HTERT RPE-1 (cell line): Measurements from ENCODE around the gene SMYD5.
"Not testable (repeated sequence)": the region's sequence is repeated elsewhere in the genome, so short reads cannot be mapped to it uniquely, and the experiment has no call there.

Experiments
- in situ Hi-C: fragments of 300-500 bp; cut with MboI; formaldehyde crosslinking; loops from 4 replicates; pipeline ENCODE4 v1.14.3; 2020; ENCODE audit warnings: low sequenced_read_pairs

The SMYD5 gene

GRCh38 chr2:73214120-73215035 is at the start of gene SMYD5:
TSS of gene SMYD5 (plus strand) at chr2:73214245. CDS start at chr2:73214267, 22 bp downstream.
- in situ Hi-C loops = no loop called here

- in situ Hi-C loops = not testable (repeated sequence)
Observed at GRCh38 chr2:73165978-73166377, 48.1 kb upstream of the SMYD5 start.

GRCh38 chr2:73166813-73167212 is 47.2 kb upstream of the SMYD5 start:
- in situ Hi-C loops = not testable (repeated sequence)

GRCh38 chr2:73168348-73168747 is 45.7 kb upstream of the SMYD5 start:
- in situ Hi-C loops = not testable (repeated sequence)

DNA sequence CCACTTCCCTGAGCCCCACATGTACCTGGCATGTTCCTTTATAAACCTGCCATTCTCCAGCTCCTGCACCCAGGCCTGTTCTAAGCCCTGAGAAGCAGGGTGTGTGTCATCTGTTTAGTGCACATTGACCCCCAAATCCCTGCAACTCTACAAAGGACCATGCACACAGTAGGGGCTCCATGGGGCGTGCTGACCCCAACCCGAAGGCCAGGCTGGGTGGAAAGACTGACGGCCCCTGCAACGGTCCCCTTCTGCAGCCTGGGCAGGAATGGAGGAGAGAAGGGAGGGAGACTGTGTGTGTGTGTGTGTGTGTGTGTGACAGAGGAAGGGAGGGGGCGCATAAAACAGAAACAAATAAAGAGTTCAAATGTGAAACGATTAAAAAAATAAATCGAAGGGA is 43.7 kb upstream of the SMYD5 start:
- in situ Hi-C loops = not testable (repeated sequence)

GRCh38 chr2:73172963-73173362 is 41.1 kb upstream of the SMYD5 start:
- in situ Hi-C loops = no loop called here

DNA sequence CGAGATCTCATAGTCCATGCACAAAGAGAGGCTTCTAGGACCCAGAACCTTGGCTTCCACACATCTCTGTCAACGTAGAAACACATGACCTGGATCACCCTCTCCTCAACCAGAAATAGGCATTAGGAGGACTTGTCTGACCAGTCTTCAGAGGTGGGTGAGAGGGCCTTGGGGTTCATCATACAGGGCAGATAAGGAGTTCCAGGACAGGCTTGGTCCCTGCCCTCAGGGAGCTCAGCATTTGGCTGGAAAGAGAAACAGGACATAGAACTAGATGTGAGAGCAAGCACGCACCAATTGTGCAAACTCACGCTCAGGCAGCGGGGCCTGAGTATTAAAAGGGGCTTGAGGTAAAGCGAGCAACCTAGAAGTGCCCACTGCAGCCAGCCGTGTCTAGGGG is 40.3 kb upstream of the SMYD5 start:
- in situ Hi-C loops = no loop called here

DNA sequence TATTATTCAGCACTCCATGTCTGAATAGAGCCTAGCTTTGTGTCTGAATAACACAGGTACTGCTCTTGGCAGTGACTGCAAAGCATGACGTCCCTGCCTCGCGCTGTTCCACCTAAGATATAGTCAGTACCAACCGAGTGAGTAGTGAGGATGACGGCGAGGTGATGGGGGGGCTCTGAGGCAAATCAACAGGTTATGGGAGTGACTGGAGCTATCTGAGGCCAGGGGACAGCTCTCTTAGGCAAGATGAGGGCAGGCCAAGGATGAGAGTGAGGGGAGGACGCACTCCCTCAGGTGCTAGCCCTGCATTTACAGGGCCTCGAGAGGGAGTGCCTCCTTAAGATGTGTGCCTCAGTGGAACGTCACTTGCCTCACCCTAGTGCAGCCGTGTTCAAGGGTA is 39.8 kb upstream of the SMYD5 start:
- in situ Hi-C loops = no loop called here

DNA sequence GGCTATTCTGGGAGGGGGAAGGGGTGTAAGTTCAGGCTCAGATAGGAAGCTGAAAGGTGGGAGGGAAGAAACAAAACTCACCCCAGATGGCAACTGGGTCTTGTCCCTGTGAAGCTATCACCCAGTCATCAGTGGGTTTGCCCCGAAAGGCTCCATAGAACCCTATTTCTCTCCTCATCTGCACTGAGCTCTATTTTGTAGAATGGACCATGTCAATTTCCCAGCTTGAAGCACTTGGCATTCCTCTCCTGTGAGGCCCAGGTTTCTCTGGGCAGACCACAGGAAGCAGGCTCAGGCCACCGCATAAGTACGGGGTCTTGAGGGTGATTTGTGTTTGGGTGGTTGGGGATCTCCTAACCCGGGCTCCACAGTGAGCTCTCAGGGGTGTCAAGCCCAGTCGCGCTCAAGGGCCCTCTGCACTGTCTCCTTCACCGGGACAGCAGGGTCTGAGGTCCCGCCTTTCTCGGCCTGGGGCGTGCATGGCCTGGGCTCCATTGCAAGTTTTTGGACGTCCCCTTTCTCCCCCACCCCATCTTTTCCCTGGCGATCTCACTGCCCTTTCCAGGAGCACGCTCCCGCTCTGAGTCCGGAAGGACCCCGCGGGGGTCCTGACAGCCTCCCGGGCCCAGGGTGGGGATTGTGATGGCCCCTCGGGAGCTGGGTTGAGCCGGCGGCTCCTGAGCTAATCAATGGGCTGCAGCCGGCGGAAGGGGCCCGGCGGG is 38.9 kb upstream of the SMYD5 start:
- in situ Hi-C loops = no loop called here

DNA sequence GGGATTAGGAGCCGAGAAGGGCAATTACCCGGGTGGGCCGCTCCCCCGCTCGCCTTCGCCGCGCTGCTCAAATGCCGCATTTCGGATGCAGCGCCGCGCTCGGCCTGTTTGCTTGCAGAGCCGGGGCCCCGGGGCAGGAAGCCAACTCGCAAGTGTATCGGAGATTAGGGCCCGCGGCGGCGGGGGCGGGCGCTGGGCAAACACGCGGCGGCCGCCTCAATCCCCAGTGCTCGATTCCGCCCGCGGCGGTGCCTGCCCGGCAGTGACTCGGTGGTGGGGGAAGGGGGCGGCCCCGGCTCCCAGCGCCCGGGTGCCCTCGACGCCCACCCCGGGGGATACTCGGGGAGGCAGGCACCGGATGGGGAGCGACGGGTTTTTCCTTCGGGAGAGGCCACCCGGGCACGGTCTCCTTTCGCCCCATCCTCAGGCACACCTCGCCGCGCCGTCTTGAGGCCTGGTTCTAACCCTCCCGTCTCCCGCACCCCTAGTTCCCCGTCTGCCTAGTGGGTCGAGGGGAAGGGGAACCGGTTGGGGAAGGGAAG is 38.3 kb upstream of the SMYD5 start:
- in situ Hi-C loops = no loop called here

GRCh38 chr2:73176205-73176880 is 37.7 kb upstream of the SMYD5 start:
- in situ Hi-C loops = no loop called here

DNA sequence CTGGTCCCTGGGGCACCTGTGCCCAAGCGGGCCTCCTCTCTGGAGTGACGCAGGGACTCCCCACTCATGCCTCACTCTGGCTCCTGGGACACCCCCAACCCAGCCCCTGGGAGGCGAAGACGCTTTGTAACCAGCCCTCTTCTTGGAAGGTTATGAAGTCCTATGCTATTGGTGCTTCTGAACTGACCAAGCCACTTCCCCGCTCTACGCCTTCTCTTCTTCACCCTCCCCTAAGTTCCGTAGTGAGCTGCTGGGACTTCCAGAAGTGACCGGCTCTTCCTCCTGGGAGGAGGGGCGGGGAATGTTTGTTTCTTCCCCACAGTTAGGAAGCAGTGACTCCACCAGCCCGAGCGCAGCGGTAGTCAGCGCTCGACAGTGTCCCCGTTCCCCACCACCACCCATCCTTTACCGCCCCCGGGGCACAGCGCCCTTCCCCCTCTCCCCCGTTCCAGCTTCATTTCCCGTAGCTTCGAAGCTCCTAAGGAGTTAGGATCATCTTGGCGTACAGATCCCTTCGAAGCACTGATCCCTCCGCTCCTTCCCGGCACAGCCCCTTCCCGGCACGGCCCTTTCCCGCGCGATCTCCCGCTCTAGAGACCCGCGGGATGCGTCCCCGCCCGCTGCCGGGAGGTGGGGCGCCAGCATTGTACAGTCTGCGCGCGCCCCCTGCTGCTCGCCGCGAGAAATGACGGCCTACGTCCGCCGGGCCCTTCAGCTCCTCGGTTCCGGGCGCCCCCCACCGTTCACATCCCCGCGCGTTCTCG is 37.0 kb upstream of the SMYD5 start:
- in situ Hi-C loops = no loop called here

DNA sequence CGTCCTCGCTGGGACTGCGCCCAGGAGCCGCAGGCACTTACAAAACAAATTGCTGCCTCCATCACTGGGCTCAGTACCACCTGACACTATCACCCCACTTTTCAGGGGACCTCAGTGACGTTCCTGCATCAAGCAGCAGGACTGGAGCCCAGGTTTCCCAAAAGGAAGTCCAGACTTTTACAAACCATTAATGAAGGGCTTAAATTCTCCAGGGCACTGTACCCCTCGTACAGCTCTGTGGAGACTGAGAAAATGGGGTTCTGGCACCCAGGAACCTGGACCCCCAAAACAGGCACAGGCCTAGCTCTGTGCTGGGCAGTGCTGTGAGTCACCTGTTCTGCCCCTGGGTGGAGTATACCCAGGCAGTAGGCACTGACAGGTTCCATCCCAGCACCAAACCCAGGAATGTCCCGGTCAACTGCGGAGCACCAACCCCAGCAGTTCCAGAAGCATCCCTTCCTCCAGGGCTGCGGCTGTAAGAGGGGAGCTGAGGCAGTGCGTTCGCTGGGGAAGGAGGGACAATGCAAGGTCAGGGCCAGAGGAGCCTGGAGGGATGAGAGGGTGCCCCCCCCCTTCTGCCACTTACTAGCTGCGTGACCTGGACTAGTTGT is 36.3 kb upstream of the SMYD5 start:
- in situ Hi-C loops = no loop called here

DNA sequence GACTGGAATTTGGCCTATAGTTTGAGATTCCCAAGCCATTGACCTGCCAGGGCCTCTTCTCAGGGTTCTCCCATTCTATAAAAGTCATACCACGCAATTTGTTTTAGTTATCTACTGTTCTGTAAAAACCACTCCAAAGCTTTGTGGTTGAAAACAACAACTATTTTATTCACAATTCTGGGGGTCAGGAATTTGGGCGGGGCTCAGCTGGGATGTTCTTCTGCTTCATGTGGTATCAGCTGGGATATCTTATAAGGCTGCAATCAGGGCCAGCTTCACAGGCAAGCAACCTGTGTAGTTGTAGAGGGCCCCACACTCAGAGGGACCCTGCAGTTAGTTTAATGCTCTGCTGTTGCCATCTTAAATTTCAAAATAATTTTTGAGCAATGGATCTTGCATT is 28.1 kb upstream of the SMYD5 start:
- in situ Hi-C loops = no loop called here

DNA sequence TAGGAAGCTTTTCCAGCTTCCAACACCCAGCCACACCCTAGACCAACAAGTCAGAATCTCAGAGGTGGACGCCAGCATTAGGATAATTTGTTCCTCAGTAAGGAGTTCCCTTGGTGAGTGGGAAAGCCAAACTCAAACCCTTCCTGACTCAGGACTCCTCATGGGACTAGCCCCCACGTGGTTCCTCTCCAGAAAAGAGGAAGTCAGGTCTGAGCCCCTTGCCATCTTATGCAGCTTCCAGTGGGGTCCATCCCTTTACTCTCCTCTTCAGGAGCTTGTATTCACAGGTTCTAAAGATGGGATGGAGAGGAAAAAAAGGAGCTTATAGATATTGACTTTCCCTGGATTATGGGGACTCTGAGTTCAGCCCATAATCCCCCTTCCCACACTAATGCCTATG is 26.5 kb upstream of the SMYD5 start:
- in situ Hi-C loops = no loop called here

DNA sequence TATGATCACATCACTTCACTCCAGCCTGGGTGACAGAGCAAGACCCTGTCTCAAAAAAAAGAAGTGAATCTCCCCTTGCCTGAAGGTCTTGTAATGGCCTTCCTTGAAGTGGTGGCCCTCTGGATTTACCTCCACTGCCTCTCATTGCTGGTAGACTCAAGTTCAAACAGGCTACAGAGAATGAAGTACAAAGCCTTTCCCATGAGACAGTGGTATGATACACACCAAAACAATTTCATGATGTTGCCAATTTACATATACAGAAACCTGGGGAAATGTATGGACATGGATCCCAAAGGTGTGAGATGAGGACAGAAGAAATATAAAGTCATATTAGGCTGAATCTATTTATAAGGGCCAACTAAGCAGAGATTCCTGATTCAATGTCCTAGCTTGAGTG is 16.5 kb upstream of the SMYD5 start:
- in situ Hi-C loops = no loop called here

GRCh38 chr2:73200281-73200680 is 13.8 kb upstream of the SMYD5 start:
- in situ Hi-C loops = not testable (repeated sequence)

DNA sequence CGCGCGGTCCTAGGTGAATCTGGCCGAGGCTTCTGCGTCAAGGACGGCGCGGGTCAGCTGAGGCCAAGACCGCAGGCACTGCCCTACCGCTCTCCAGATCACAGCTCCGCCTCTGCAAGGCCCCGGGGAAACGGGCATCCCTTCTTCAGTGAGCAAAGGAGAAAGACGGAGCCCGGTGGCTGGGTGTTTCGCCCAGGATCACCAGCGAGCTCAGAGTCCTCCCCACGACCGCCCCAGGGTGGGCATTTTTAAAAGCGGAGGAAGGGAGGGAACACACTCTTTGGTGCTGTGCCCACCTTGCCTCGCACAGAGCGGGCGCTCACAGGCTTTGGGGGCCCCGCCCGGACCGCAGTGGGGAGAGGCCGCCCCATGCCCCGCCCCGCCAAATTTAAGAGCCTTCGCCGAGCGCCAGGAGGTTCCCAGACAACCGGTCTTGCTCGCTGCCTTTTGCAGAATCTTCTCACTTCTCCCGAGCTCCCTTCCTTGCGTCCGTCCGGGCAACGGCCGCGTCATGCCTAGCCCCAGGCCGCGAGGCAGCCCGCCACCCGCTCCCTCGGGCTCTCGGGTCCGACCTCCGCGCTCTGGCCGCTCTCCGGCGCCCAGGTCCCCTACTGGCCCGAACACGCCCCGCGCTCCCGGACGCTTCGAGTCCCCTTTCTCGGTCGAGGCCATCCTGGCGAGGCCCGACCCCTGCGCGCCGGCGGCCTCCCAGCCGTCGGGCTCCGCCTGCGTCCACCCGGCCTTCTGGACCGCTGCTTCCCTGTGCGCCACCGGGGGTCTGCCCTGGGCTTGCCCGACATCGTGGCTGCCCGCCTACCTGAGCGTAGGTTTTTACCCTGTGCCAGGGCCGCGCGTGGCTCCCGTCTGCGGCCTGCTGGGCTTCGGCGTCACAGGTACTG is 11.6 kb upstream of the SMYD5 start, which contains the start of gene NOTO:
Gene NOTO (plus strand): TSS at position 419 of the 899 bp plus-strand sequence. CDS start 93 bp downstream, at position 512.
- in situ Hi-C loops = no loop called here
